NB4 (cell line): ENCODE measurements around the gene GAN.

ENCODE experiments used
- CTCF ChIP-seq: IDR thresholded peaks from one replicate; pipeline ENCODE4 v1.5.1; 2012; ENCODE audit warnings: low read depth, low read length
- MYC ChIP-seq: IDR thresholded peaks from 2 replicates; pipeline ENCODE4 v1.6.1; 2011; ENCODE audit warnings: low read depth, low read length
- TF ChIP-seq, protein P1 (sequence below): IDR thresholded peaks from 2 replicates; pipeline ENCODE4 v1.6.1; 2011; ENCODE audit warnings: low read depth, low read length

DNA sequence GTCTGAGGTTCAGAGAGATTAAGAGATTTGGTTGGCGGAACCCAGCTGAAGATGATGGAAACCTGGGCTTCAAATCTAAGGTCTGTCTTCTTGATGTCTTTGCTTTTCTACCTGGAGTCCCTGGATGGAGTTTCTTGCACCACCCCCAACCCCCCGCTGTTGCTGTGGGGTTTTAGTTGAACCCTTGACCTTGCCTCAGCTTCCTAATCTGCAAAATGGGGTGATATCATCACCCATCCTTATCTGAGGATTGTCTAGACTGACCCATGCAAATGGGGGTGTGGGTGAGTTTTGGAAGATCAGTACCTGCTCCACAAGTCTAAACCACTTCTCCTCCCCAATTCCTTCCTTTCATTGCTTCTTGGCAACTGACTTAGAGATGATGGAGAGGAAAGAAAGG is 120.8 kb downstream of the GAN start:
- TF ChIP-seq CTCF (no peak), MYC (no peak)
- TF ChIP-seq, protein P1, sequence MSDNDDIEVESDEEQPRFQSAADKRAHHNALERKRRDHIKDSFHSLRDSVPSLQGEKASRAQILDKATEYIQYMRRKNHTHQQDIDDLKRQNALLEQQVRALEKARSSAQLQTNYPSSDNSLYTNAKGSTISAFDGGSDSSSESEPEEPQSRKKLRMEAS = no peak
